Activated naive CD4-positive, alpha-beta T cell treated with anti-CD3 and anti-CD28 coated beads, Interleukin-2, amount 50 U/mL, for 72 hours (primary cell): Measurements from ENCODE around the gene DUS1L. TPM values are rescaled to one million over a fixed set of nuclear protein-coding genes. Genes with fewer than 3 reads are reported as not detected.

Source experiments
- ATAC-seq, 2 donors: fragments of 150-1000 bp; cut with Tn5 transposase; 2 replicates each; pipeline ENCODE4 v1.10.0; 2021; ENCODE audit warnings: mild to moderate bottlenecking in 2 of 2, moderate library complexity in 2 of 2
- DNase-seq, 2 donors: peaks; one replicate each; pipeline ENCODE4 v3.0.0; 2021 to 2022; ENCODE audit warnings: low spot score in 2 of 2
- H3K27ac Mint-ChIP-seq, 2 donors: one replicate each; pipeline ENCODE4 v1.8.0; 2022; ENCODE audit warnings: mild to moderate bottlenecking in 2 of 2, mixed read lengths in 2 of 2
- H3K36me3 Mint-ChIP-seq, 2 donors: one replicate each; pipeline ENCODE4 v1.8.0; 2022; ENCODE audit warnings: mixed read lengths in 2 of 2
- H3K9me3 Mint-ChIP-seq, 2 donors: one replicate each; pipeline ENCODE4 v1.8.0; 2022; ENCODE audit warnings: mixed read lengths in 2 of 2
- total RNA-seq, 2 donors: library from RNA; stranded (reverse); gene quantifications; one replicate each; pipeline ENCODE4 v1.2.3, GENCODE V29; 2022

Gene DUS1L
- total RNA-seq, 2 donors from 2014 or later, result 86.2 to 103 TPM

DNA sequence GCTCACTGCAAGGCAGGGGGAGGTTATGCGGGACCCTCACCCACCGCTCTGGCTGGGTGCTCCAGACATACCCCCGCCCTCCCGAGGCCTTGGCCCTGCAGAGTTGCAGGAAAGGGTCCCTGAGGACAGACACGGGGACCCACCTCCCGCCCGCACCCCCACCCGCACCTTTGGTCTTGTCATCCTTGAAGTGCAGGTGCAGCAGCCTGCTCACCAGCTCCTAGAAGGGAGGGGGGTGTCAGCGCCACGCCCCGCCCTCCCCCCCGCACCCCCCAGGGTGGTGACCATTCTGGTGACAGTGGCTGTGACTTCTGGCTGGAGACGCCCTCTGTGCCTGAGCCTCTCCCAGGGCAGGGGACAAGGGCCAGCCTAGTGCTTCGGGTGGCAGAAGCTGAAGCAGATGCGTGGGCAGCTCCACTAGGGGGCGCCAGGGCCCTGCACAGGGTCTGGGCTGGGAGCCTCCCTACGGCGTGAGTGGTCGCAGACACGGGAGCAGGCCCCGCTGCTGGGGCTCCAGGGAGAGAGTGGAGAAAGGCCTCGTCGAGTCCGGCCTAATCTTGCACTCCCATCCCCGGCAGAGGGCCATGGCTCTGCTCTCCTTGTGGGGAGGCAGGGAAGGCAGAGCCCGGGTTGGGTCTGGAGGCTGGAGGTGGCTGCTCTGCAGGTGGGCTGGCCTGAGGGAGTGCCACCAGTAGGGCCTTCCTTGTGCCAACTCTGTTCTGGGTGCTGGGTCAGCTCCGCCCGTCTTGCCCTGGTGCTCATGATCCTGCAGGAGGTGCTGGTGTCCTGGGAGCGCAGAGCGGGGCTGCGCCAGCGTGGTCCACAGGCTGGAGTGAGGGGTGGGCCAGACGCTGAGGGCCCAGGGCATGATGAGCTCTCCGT, 45.7 kb downstream of the DUS1L start:
- ATAC-seq (no peak), DNase-seq (peak in 1 of 2 donors; percentile 87)
- Mint-ChIP-seq H3K36me3 (no peaks in the 10 kb centered on the region), H3K9me3 (no peaks in the 10 kb centered on the region), H3K27ac (no peak overlapping the region)

DNA sequence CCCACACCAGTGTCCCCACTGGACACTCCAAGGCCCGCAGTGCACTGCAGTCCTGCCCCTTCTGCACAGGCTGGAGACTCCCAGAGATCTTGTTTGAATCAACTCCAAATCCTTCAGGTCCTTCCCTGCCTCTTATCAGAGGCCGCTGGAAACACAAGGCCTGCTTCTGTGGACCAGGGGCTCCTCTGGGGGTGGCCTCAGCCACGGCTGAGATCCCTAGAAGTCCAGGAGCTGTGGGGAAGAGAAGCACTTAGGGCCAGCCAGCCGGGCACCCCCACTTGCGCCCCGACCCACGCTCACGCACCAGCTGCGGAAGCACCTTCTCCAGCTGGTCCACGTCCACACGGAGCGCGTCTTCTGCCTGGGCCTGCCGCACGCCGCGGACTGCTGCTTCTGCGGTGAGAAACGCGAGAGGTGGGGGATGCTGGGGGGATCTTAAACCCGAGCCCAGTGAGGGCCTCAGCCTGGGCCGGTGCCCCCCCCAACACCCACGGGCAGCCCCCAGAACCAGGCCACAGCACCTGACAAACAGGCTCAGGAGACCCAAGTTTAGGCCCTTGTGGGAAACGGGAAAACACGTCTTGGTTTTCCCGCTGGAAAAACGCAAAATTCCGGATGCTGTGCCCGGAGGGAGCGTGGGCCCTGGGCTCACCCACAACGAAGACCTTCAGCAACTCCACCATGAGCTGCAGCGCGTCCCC, 46.5 kb downstream of the DUS1L start:
- Mint-ChIP-seq H3K36me3 (no peaks in the 10 kb centered on the region), H3K27ac (no peak overlapping the region), H3K9me3 (no peaks in the 10 kb centered on the region)
- DNase-seq, result no peak
- ATAC-seq, result no peak

- DNase-seq, result no peak
Measured at GRCh38 chr17:82018152-82018988, 47.2 kb downstream of the DUS1L start.

DNA sequence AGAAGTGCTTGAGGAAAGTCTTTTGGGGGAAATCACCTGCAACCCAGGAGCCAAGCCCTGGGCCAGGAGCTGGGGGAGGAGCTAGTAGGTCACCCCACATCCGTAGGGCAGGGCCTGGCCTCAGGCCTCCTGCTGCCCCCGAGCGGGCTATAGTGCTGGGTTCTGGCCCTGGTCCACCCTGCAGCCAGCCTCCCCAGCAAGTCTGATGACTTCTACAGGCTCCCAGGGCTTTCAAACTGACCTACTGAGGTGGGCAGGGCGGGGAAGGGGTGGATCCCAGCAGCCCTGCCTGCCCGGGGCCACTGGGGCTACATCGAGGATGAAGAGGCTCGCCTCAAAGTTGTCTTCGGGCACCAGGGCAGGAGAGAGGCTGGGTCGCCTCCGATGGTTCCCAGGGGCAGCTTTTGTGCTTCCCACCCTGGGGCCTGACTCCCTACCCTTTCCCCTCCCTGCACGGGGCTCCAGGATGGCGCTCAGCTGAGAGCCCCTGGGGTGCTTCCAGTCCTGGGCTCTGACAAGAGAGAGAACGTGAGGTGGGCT, 47.9 kb downstream of the DUS1L start:
- no peak for DNase-seq
- Mint-ChIP-seq H3K36me3 (no peaks in the 10 kb centered on the region), H3K9me3 (no peaks in the 10 kb centered on the region)

More at GRCh38 chr17:82018152-82018988, 47.2 kb downstream of the DUS1L start:
- Mint-ChIP-seq H3K9me3 (no peaks in the 10 kb centered on the region), H3K27ac (peak overlapping the region in 1 of 2 donors; percentile 56), H3K36me3 (no peaks in the 10 kb centered on the region)
- ATAC-seq, result no peak

DNA sequence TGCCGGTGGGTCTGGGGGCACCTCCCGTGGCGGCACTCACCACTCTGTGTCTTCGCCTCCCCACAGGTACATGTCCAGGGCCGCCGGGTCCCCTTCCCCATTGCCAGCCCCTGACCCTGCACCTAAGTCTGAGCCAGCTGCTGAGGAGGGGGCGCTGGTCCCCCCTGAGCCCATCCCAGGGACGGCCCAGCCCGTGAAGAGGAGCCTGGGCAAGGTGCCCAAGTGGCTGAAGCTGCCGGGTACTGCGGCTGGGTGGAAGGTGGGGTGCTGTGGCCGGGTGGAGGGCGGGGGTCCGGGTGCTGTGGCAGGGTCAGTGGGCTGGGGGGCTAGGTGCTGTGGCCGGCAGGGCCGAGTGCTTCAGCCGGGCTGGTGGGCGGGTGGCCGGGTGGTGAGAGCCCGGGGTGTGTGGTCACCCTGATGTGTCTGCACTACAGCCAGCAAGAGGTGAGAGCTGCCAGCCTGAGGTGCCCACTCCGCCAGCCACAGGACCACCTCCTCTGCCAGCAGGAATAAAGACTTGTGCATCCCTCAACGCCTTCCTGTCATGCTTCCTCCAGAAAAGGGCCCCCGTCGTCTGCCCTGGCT, 48.6 kb downstream of the DUS1L start:
- ATAC-seq, result no peak
- Mint-ChIP-seq H3K27ac (no peak overlapping the region), H3K36me3 (no peaks in the 10 kb centered on the region), H3K9me3 (no peaks in the 10 kb centered on the region)
- DNase-seq, result no peak

More for the DNA sequence above, 47.9 kb downstream of the DUS1L start:
- H3K27ac Mint-ChIP-seq, result peak overlapping the region in 1 of 2 donors; percentile 56
- ATAC-seq, result no peak

DNA sequence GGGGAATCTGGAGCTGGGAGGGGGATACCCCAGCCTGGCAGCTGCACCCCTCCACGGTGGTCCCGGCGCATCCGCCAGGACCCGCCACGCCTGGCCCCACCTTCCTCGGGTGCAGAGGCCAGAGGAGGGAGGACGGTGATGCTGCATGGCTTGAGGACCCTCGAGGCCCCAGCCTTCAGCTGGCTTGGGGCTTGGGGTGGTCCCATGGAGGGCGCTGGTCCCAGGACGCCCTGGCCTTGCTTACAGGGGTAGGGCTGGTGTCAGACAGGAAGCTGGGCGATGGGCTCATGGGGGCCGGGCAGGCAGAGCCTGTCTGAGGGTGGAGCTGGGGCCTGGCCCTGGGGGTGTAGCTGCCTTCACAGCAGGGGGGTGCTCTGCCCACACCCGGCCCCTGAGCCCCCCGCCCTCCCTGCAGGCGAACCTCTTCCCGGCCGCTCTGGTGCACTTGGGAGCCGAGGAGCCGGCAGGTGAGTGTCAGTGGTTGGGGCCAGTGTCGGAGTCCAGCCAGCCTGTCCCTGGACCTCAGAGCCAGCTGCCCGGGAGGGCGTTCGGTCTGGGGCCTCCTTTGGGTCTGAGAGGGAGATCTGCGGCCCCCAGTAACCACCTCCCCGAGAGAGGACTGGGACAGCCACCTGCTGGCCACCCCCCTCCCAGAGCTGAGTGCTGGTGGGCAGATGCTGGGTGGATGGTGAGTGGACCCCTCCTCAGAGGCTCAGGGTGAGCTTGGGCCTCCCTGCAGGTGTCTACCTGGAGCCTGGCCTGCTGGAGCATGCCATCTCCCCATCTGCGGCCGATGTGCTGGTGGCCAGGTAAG, 49.3 kb downstream of the DUS1L start:
- Mint-ChIP-seq H3K27ac (no peak overlapping the region), H3K36me3 (no peaks in the 10 kb centered on the region), H3K9me3 (no peaks in the 10 kb centered on the region)
- ATAC-seq, result no peak
- DNase-seq, result no peak

GRCh38 chr17:82015311-82015971, 50.2 kb downstream of the DUS1L start:
- DNase-seq (no peak), ATAC-seq (no peak)
- Mint-ChIP-seq H3K36me3 (no peaks in the 10 kb centered on the region), H3K9me3 (no peaks in the 10 kb centered on the region), H3K27ac (no peak overlapping the region)

GRCh38 chr17:82014971-82015310, 50.7 kb downstream of the DUS1L start:
- ATAC-seq, result no peak
- Mint-ChIP-seq H3K27ac (no peak overlapping the region), H3K9me3 (no peaks in the 10 kb centered on the region), H3K36me3 (no peaks in the 10 kb centered on the region)
- DNase-seq, result no peak

DNA sequence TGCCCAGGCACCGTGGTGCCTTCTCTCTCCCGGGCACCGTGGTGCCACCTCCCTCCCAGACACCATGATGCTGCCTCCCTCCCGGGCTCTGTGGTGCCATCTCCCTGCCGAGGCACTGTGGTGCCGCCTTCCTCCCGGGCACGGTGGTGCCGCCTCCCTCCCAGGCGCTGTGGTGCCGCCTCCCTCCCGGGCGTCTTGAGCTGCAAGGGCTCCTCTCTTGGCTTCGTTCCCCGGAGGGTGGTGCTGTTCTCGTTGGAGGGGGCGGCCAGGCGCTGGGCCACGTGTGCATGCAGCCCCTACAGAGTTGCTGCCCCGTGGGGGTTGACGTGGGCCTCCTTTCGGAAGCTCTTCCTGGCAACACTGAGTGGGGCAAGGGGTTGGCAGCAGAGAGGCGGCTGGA, 51.2 kb downstream of the DUS1L start:
- no peak for DNase-seq
- Mint-ChIP-seq H3K36me3 (no peaks in the 10 kb centered on the region), H3K9me3 (no peaks in the 10 kb centered on the region), H3K27ac (peak overlapping the region in 1 of 2 donors; percentile 51)
- no peak for ATAC-seq

DNA sequence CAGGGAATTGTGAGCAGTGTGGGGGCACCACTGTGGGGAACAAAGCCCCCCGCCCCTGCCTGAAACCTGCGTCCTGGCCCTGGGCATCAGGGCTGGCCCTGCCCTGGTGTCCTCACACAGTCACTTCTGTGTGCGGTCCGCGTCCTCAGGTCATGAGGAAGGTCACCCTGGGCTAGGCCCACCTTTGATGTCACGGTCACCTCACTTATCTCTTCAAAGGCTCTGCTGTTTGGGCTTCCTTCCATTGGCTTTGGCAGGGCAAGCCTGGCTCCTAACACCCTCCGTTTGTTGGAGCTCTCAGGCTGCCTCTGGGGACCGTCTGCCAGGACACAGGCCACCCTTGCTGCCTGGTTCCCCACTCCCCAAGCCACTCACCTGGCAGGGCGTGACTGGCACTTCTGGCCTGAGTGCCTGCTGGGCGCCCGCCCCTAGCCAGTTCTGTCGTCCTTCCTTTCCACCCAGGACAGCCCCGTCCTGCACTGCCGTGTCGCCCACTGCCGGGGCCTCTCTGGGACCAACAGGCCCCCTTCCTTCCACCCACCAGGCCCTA, 51.8 kb downstream of the DUS1L start:
- Mint-ChIP-seq H3K9me3 (no peaks in the 10 kb centered on the region), H3K36me3 (no peaks in the 10 kb centered on the region), H3K27ac (peak overlapping the region in 1 of 2 donors; percentile 51)
- DNase-seq (no peak), ATAC-seq (no peak)

DNA sequence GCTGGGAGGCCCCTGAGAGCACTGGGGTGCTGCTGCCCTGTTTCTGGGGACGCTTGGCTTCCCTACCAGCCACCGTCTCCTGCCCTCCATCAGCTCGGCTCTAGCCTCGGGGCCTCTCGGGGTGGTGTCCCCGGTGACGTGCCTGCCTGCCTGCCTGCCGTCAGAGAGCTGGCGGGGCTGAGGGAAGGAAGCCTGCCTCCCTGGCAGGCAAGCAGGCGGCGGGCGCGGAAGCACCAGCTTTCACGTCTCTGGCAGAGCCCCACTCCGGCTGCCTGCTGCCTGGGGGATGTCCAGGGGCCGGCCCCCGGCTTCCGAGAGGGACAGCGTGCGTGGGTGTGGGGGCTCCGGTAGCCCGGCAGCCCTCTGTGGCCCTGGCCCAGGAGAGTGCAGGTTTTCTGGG, 52.3 kb downstream of the DUS1L start:
- ATAC-seq (no peak), DNase-seq (no peak)
- H3K9me3 Mint-ChIP-seq, result no peaks in the 10 kb centered on the region
- no peak overlapping the region for H3K27ac Mint-ChIP-seq
- no peaks in the 10 kb centered on the region for H3K36me3 Mint-ChIP-seq

DNA sequence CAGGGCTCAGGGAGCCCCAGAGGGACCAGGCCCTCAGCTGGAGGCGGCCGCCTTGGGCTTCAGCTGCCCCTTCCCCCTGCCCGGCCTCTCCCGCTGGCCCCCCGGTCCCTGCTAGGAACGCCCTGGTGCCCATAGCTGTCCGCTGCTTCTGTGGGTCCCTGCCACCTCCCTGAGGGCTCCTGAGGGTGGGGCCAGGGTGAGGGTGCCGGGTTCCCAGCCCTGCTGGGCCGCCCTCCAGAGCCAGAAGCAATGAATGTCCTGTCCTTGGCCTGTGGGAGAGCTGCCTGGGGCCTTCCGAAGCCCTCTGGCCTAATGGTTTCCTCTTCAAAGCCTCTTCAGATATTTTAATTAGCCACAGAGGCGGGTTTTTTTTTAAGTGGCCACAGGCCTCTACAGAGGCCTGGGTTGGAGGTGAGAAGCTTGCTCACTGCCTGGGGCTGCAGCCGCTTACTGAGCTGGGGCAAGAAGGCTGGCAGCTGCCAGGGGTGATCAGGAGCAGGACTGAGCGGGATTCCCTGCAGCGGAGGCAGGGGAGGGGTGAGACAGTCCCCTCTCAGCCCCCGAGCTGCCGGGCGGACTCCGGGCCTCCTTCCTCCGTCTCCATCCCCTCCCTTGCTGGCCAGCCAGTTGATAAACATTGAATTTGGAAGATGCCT, 52.8 kb downstream of the DUS1L start:
- Mint-ChIP-seq H3K9me3 (no peaks in the 10 kb centered on the region), H3K36me3 (no peaks in the 10 kb centered on the region), H3K27ac (no peak overlapping the region)
- DNase-seq (no peak), ATAC-seq (no peak)

DNA sequence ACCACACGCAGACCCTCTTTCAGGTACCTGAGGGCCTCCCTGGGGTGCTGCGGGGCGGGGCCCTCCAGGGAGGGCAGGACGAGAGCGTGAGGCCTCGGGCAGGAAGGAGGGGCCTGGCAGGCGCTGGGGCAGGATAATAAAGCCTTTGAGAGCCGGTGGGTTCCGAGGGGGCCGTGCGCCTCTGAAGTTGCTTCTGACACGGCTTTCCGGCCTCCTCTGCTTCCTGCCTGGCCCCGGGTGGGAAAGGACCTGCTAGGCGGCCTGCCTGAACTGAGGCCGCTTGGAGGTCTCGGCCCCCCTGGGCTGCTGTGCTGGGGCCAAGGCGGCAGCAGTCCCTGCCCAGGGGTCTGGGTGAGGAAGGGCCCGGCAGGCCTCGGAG, 53.4 kb downstream of the DUS1L start:
- no peak overlapping the region for H3K27ac Mint-ChIP-seq

GRCh38 chr17:82011617-82012187, 53.9 kb downstream of the DUS1L start:
- no peak overlapping the region for H3K27ac Mint-ChIP-seq
- ATAC-seq (no peak), DNase-seq (no peak)
- H3K36me3 Mint-ChIP-seq, result no peaks in the 10 kb centered on the region
- H3K9me3 Mint-ChIP-seq, result no peaks in the 10 kb centered on the region

More for the DNA sequence above, 53.4 kb downstream of the DUS1L start:
- ATAC-seq (no peak), DNase-seq (no peak)
- no peaks in the 10 kb centered on the region for H3K36me3 Mint-ChIP-seq
- H3K9me3 Mint-ChIP-seq, result no peaks in the 10 kb centered on the region
